Measurements from ENCODE around the gene PIP4K2A.

Gene PIP4K2A

DNA sequence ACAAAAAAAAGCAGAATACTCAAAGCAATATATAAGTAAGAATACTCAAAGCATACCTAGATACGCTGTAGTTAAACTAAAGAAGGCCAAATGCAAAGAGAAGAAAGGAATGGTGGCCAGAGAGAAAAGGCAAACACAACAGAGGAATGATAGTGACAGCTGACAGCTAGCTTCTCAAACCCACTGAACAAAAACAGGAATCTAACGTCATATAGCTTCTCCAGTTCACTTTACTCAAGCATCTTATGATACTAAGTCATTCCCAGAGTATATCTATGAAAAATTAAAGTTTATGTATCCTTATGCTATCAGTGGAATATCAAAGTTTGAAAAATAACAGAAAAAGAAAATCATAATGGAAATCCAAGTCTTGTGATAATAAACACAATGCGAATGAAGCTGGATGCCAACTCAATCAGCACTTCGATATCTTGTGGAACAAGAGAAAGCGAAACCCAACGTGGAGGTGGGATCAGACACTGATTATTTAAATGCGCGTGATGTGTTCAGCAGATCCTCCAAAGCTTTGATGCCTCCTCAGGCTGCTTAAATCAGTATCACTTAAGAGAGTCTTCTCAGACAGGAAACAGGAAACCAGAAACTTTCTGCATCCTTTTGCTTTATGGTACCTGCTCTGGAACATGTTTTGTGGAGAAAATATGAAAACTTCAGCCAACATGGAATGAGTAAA lies 102.8 kb downstream of the PIP4K2A start:
- Histone ChIP-seq H3K23ac (ENCODE audit: low read length) (no peak overlapping the region), H3K4ac (ENCODE audit: low read depth, low read length) (no peak overlapping the region), H3K79me2 (ENCODE audit: control insufficient read depth, insufficient read depth, low read length) (no peaks in the 10 kb centered on the region), H3K79me1 (ENCODE audit: low read length) (peaks cover 2% of the 10 kb centered on the region), H3K56ac (ENCODE audit: low read length) (no peak overlapping the region), H3K18ac (ENCODE audit: low read length) (no peak overlapping the region), H3K27me3 (ENCODE audit: insufficient read depth, low read length, poor library complexity) (no peaks in the 10 kb centered on the region), H3K4me1 (ENCODE audit: control insufficient read depth, low read depth, low read length) (peaks cover 12% of the 10 kb centered on the region), H3K4me2 (ENCODE audit: low read length) (no peak overlapping the region), H2BK120ac (ENCODE audit: low read depth, low read length) (no peak overlapping the region), H3K36me3 (ENCODE audit: control insufficient read depth, insufficient read depth, low read length) (no peaks in the 10 kb centered on the region), H4K8ac (ENCODE audit: low read depth, low read length) (no peak overlapping the region), H3K27ac (ENCODE audit: low read depth, low read length) (no peak overlapping the region), H2BK15ac (replicated peaks; ENCODE audit: low read depth) (no peak overlapping the region), H4K5ac (ENCODE audit: low read length) (no peak overlapping the region), H3K4me3 (ENCODE audit: low read length) (no peak overlapping the region), H3K9ac (ENCODE audit: low read length) (no peak overlapping the region), H2AK5ac (ENCODE audit: low read length) (no peak overlapping the region), H2BK5ac (ENCODE audit: low read length) (no peak overlapping the region)
- DNase-seq = no peak
- WGBS (ENCODE audit: extremely low coverage, insufficient coverage, low lambda C conversion rate) = no CpG with 5 or more reads among the region's 8 CpGs

DNA sequence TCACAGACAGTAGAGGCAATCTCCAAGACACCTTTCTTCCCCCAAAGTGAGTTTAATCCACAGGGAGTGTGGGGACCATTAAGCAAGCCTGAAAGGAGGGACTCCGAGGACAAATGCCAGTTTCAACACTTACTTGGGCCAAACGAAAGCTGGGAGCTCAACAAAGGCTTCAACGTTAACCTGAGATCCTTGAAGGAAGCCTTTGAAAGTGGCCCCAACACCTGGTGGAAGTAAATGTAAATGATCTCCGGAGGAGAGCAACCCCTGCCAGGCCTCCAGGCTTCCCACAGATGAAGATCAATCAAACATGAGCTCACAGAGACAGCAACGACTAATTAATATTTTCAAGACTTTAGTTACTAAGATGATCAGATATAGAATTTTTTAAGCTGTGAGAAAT lies 103.8 kb downstream of the PIP4K2A start:
- H3K4me2 ChIP-seq (ENCODE audit: low read length) = no peak overlapping the region
- H3K4ac ChIP-seq (ENCODE audit: low read depth, low read length) = no peak overlapping the region
- H2AK5ac ChIP-seq (ENCODE audit: low read length) = no peak overlapping the region
- H3K79me1 ChIP-seq (ENCODE audit: low read length) = peaks cover 2% of the 10 kb centered on the region
- H4K8ac ChIP-seq (ENCODE audit: low read depth, low read length) = no peak overlapping the region
- no CpG with 5 or more reads among the region's 5 CpGs for WGBS (ENCODE audit: extremely low coverage, insufficient coverage, low lambda C conversion rate)
- H3K4me1 ChIP-seq (ENCODE audit: control insufficient read depth, low read depth, low read length) = peaks cover 8% of the 10 kb centered on the region
- H2BK15ac ChIP-seq (replicated peaks; ENCODE audit: low read depth) = no peak overlapping the region
- no peaks in the 10 kb centered on the region for H3K36me3 ChIP-seq (ENCODE audit: control insufficient read depth, insufficient read depth, low read length)
- H3K23ac ChIP-seq (ENCODE audit: low read length) = no peak overlapping the region
- H2BK120ac ChIP-seq (ENCODE audit: low read depth, low read length) = no peak overlapping the region
- no peak overlapping the region for H3K9ac ChIP-seq (ENCODE audit: low read length)
- no peak overlapping the region for H3K4me3 ChIP-seq (ENCODE audit: low read length)
- no peak overlapping the region for H3K56ac ChIP-seq (ENCODE audit: low read length)
- H3K27ac ChIP-seq (ENCODE audit: low read depth, low read length) = no peak overlapping the region
- DNase-seq = no peak
- H4K5ac ChIP-seq (ENCODE audit: low read length) = no peak overlapping the region
- no peaks in the 10 kb centered on the region for H3K79me2 ChIP-seq (ENCODE audit: control insufficient read depth, insufficient read depth, low read length)
- H3K27me3 ChIP-seq (ENCODE audit: insufficient read depth, low read length, poor library complexity) = no peaks in the 10 kb centered on the region
- no peak overlapping the region for H2BK5ac ChIP-seq (ENCODE audit: low read length)
- no peak overlapping the region for H3K18ac ChIP-seq (ENCODE audit: low read length)

GRCh38 chr10:22609719-22610465 lies 104.5 kb downstream of the PIP4K2A start:
- DNase-seq = no peak
- H3K4me3 ChIP-seq (ENCODE audit: low read length) = no peak overlapping the region
- no peak overlapping the region for H3K27ac ChIP-seq (ENCODE audit: low read depth, low read length)
- H3K56ac ChIP-seq (ENCODE audit: low read length) = no peak overlapping the region
- H2BK15ac ChIP-seq (replicated peaks; ENCODE audit: low read depth) = no peak overlapping the region
- peaks cover 2% of the 10 kb centered on the region for H3K79me1 ChIP-seq (ENCODE audit: low read length)
- H3K4ac ChIP-seq (ENCODE audit: low read depth, low read length) = no peak overlapping the region
- H4K5ac ChIP-seq (ENCODE audit: low read length) = no peak overlapping the region
- no peak overlapping the region for H4K8ac ChIP-seq (ENCODE audit: low read depth, low read length)
- H3K79me2 ChIP-seq (ENCODE audit: control insufficient read depth, insufficient read depth, low read length) = no peaks in the 10 kb centered on the region
- H3K18ac ChIP-seq (ENCODE audit: low read length) = no peak overlapping the region
- H3K36me3 ChIP-seq (ENCODE audit: control insufficient read depth, insufficient read depth, low read length) = no peaks in the 10 kb centered on the region
- no peak overlapping the region for H2BK5ac ChIP-seq (ENCODE audit: low read length)
- no peak overlapping the region for H2AK5ac ChIP-seq (ENCODE audit: low read length)
- H3K4me1 ChIP-seq (ENCODE audit: control insufficient read depth, low read depth, low read length) = peaks cover 8% of the 10 kb centered on the region
- no peak overlapping the region for H3K23ac ChIP-seq (ENCODE audit: low read length)
- H3K4me2 ChIP-seq (ENCODE audit: low read length) = no peak overlapping the region
- no CpG with 5 or more reads among the region's 6 CpGs for WGBS (ENCODE audit: extremely low coverage, insufficient coverage, low lambda C conversion rate)
- H2BK120ac ChIP-seq (ENCODE audit: low read depth, low read length) = no peak overlapping the region
- no peaks in the 10 kb centered on the region for H3K27me3 ChIP-seq (ENCODE audit: insufficient read depth, low read length, poor library complexity)
- H3K9ac ChIP-seq (ENCODE audit: low read length) = no peak overlapping the region

GRCh38 chr10:22609251-22609650 lies 105.1 kb downstream of the PIP4K2A start:
- WGBS (ENCODE audit: extremely low coverage, insufficient coverage, low lambda C conversion rate) = no CpG with 5 or more reads among the region's 2 CpGs

DNA sequence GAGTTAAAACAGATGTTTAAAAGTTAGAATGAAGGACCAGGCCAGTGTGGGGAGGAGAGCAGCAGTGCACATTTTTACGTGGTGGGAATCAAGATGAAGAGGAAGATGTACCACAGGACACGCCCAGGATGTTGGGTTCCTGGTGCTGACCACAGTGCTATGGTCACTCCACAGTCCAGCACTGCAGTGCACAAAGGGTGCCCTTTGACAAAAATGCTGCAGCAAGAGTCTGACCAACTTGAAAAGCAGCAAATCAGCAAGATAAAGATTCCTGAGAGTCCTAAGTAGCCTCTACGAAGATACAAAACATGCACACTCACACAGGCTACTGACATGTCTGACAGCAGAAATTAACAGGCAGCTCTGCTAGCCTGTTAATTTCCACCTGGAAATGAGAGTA lies 107.1 kb downstream of the PIP4K2A start:
- WGBS (ENCODE audit: extremely low coverage, insufficient coverage, low lambda C conversion rate) = no CpG with 5 or more reads among the region's 3 CpGs
- Histone ChIP-seq H3K56ac (ENCODE audit: low read length) (no peak overlapping the region), H3K79me1 (ENCODE audit: low read length) (no peaks in the 10 kb centered on the region), H3K27ac (ENCODE audit: low read depth, low read length) (no peak overlapping the region), H2BK15ac (replicated peaks; ENCODE audit: low read depth) (no peak overlapping the region), H3K36me3 (ENCODE audit: control insufficient read depth, insufficient read depth, low read length) (no peaks in the 10 kb centered on the region), H4K8ac (ENCODE audit: low read depth, low read length) (no peak overlapping the region), H3K27me3 (ENCODE audit: insufficient read depth, low read length, poor library complexity) (no peaks in the 10 kb centered on the region), H2BK5ac (ENCODE audit: low read length) (no peak overlapping the region), H3K4me3 (ENCODE audit: low read length) (no peak overlapping the region), H2BK120ac (ENCODE audit: low read depth, low read length) (no peak overlapping the region), H4K5ac (ENCODE audit: low read length) (no peak overlapping the region), H3K4ac (ENCODE audit: low read depth, low read length) (no peak overlapping the region), H3K4me1 (ENCODE audit: control insufficient read depth, low read depth, low read length) (no peaks in the 10 kb centered on the region), H3K9ac (ENCODE audit: low read length) (no peak overlapping the region), H3K23ac (ENCODE audit: low read length) (no peak overlapping the region), H3K4me2 (ENCODE audit: low read length) (no peak overlapping the region), H3K79me2 (ENCODE audit: control insufficient read depth, insufficient read depth, low read length) (no peaks in the 10 kb centered on the region), H3K18ac (ENCODE audit: low read length) (no peak overlapping the region), H2AK5ac (ENCODE audit: low read length) (no peak overlapping the region)
- DNase-seq = no peak

More at GRCh38 chr10:22609251-22609650, 105.1 kb downstream of the PIP4K2A start:
- Histone ChIP-seq H3K4me3 (ENCODE audit: low read length) (no peak overlapping the region), H2AK5ac (ENCODE audit: low read length) (no peak overlapping the region), H3K18ac (ENCODE audit: low read length) (no peak overlapping the region), H3K4me2 (ENCODE audit: low read length) (no peak overlapping the region), H3K9ac (ENCODE audit: low read length) (no peak overlapping the region), H3K56ac (ENCODE audit: low read length) (no peak overlapping the region), H3K27ac (ENCODE audit: low read depth, low read length) (no peak overlapping the region), H3K23ac (ENCODE audit: low read length) (no peak overlapping the region), H2BK15ac (replicated peaks; ENCODE audit: low read depth) (no peak overlapping the region), H4K5ac (ENCODE audit: low read length) (no peak overlapping the region), H3K27me3 (ENCODE audit: insufficient read depth, low read length, poor library complexity) (no peaks in the 10 kb centered on the region), H3K79me2 (ENCODE audit: control insufficient read depth, insufficient read depth, low read length) (no peaks in the 10 kb centered on the region), H4K8ac (ENCODE audit: low read depth, low read length) (no peak overlapping the region), H3K36me3 (ENCODE audit: control insufficient read depth, insufficient read depth, low read length) (no peaks in the 10 kb centered on the region), H3K4me1 (ENCODE audit: control insufficient read depth, low read depth, low read length) (peaks cover 8% of the 10 kb centered on the region), H2BK5ac (ENCODE audit: low read length) (no peak overlapping the region), H3K4ac (ENCODE audit: low read depth, low read length) (no peak overlapping the region), H3K79me1 (ENCODE audit: low read length) (peaks cover 2% of the 10 kb centered on the region), H2BK120ac (ENCODE audit: low read depth, low read length) (no peak overlapping the region)
- DNase-seq = no peak
